Hematopoietic multipotent progenitor cell (in vitro differentiated cells): ENCODE data around the gene CCIN. TPM values are rescaled to one million over a fixed set of nuclear protein-coding genes. Genes with fewer than 3 reads are reported as not detected.

ENCODE experiments used
- DNase-seq, 3 donors: peaks; one replicate each; pipeline ENCODE4 v3.0.0-alpha.2; 2011 to 2015; ENCODE audit warnings: low read depth in 2 of 3, low spot score in 2 of 3
- total RNA-seq: library from RNA; depleted of rRNA; stranded (reverse); fragments of >200 nt; gene quantifications from one replicate; pipeline ENCODE4 v1.2.3, GENCODE V29; 2012

The CCIN gene
- total RNA-seq, 1 donor, result 1.3 TPM

- peak in 1 of 3 donors; percentile 15 for DNase-seq
These were observed 49.3 kb downstream of the CCIN start for GRCh38 chr9:36218411-36218901.

Other genes starting within 250 kb of the CCIN start
- gene OR2S2, start 211.2 kb upstream of the CCIN start, total RNA-seq, result not detected
- gene RECK, start 132.5 kb upstream of the CCIN start, total RNA-seq, result 3.8 TPM
- 38.2 TPM for gene GLIPR2, start 32.7 kb upstream of the CCIN start, total RNA-seq
- 149 TPM for gene CLTA, start 21.5 kb downstream of the CCIN start, total RNA-seq
- gene GNE, start 89.1 kb downstream of the CCIN start, total RNA-seq, result 19.9 TPM
- gene RNF38, start 230.9 kb downstream of the CCIN start, total RNA-seq, result 29.1 TPM